GM12878 (cell line): ENCODE measurements around the gene GLTP.

Experiments
- EP300 ChIP-seq, 2 experiments: fragments of 150-350 bp in 1 of 2; IDR thresholded peaks; 2 replicates each; pipeline ENCODE4 v1.6.1; 2011 to 2012; ENCODE audit warnings: low read depth in 2 of 2, low read length in 2 of 2, borderline replicate concordance in 1 of 2, improper control_type of control experiment in 1 of 2, inconsistent platforms in 1 of 2; ENCODE audit not compliant: control insufficient read depth in 1 of 2
- FOXM1 ChIP-seq: IDR thresholded peaks from 2 replicates; pipeline ENCODE4 v1.6.1; 2012; ENCODE audit warnings: low read depth, mild to moderate bottlenecking, inconsistent platforms, low read length, moderate library complexity
- MEF2A ChIP-seq: IDR thresholded peaks from 2 replicates; pipeline ENCODE4 v1.6.1; 2011; ENCODE audit warnings: low read depth, mild to moderate bottlenecking, low read length, moderate library complexity; ENCODE audit not compliant: insufficient read depth
- POLR2A ChIP-seq: IDR thresholded peaks from 2 replicates; pipeline ENCODE4 v1.6.1; 2011; ENCODE audit warnings: low read depth, mild to moderate bottlenecking, low read length
- SMAD5 ChIP-seq: IDR thresholded peaks from 2 replicates; pipeline ENCODE4 v1.6.1; 2016; ENCODE audit warnings: antibody characterized with exemption, low read depth
- TAF1 ChIP-seq: IDR thresholded peaks from 2 replicates; pipeline ENCODE4 v1.6.1; 2011; ENCODE audit warnings: mild to moderate bottlenecking, low read depth, low read length, borderline replicate concordance
- TF ChIP-seq, protein P1 (sequence below), 3 experiments: IDR thresholded peaks in 2 of 3; conservative IDR thresholded peaks in 1 of 3; 2 replicates each; pipeline ENCODE4 v1.5.1; 2011; ENCODE audit warnings: low read depth in 3 of 3, low read length in 3 of 3, mild to moderate bottlenecking in 3 of 3, control low read depth in 2 of 3, moderate library complexity in 2 of 3, inconsistent platforms in 1 of 3, mixed read lengths in 1 of 3; ENCODE audit not compliant: control insufficient read depth in 2 of 3, insufficient read depth in 1 of 3; ENCODE audit errors: extremely low read depth in 1 of 3
- TF ChIP-seq, protein P2 (sequence below): fragments of 450-650 bp; IDR thresholded peaks from 2 replicates; pipeline ENCODE4 v1.6.1; 2018; ENCODE audit warnings: mild to moderate bottlenecking, low read depth, moderate library complexity; ENCODE audit not compliant: partially characterized antibody

DNA sequence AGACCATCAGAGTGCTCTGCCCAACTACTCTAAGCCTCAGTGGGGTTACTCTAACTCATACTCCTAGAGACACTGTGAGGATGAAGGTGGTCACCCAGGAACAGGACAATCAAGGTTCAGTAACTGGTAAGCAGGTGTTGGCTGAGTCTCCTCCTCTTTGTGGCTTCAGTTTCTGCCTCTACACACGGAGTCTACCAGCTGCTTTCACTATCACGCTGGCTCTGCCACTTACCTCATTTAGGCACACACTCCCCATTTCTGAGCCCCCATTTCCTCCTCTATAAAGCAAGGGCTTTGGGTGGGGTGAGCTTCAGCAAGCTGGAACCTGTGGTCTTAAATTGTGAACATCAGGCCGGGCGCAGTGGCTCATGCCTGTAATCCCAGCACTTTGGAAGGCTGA lies 12.4 kb upstream of the GLTP start:
- TF ChIP-seq, protein P1, sequence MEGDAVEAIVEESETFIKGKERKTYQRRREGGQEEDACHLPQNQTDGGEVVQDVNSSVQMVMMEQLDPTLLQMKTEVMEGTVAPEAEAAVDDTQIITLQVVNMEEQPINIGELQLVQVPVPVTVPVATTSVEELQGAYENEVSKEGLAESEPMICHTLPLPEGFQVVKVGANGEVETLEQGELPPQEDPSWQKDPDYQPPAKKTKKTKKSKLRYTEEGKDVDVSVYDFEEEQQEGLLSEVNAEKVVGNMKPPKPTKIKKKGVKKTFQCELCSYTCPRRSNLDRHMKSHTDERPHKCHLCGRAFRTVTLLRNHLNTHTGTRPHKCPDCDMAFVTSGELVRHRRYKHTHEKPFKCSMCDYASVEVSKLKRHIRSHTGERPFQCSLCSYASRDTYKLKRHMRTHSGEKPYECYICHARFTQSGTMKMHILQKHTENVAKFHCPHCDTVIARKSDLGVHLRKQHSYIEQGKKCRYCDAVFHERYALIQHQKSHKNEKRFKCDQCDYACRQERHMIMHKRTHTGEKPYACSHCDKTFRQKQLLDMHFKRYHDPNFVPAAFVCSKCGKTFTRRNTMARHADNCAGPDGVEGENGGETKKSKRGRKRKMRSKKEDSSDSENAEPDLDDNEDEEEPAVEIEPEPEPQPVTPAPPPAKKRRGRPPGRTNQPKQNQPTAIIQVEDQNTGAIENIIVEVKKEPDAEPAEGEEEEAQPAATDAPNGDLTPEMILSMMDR (IDR thresholded peaks at IDR 0.05 in 2 of 3, conservative IDR thresholded peaks at IDR 0.05 in 1 of 3; ENCODE audit: control insufficient read depth in 2 of 3, extremely low read depth in 1 of 3, insufficient read depth in 1 of 3, low read depth in 3 of 3, low read length in 3 of 3) = no peak
- TF ChIP-seq FOXM1 (no peak), TAF1 (no peak), POLR2A (no peak), MEF2A (no peak), SMAD5 (no peak), EP300 (IDR thresholded peaks at IDR 0.05; ENCODE audit: borderline replicate concordance in 1 of 2, control insufficient read depth in 1 of 2, low read depth in 2 of 2, low read length in 2 of 2) (peak; percentile 21 to 45; a peak in 1 of 4 replicates)
- TF ChIP-seq, protein P2, sequence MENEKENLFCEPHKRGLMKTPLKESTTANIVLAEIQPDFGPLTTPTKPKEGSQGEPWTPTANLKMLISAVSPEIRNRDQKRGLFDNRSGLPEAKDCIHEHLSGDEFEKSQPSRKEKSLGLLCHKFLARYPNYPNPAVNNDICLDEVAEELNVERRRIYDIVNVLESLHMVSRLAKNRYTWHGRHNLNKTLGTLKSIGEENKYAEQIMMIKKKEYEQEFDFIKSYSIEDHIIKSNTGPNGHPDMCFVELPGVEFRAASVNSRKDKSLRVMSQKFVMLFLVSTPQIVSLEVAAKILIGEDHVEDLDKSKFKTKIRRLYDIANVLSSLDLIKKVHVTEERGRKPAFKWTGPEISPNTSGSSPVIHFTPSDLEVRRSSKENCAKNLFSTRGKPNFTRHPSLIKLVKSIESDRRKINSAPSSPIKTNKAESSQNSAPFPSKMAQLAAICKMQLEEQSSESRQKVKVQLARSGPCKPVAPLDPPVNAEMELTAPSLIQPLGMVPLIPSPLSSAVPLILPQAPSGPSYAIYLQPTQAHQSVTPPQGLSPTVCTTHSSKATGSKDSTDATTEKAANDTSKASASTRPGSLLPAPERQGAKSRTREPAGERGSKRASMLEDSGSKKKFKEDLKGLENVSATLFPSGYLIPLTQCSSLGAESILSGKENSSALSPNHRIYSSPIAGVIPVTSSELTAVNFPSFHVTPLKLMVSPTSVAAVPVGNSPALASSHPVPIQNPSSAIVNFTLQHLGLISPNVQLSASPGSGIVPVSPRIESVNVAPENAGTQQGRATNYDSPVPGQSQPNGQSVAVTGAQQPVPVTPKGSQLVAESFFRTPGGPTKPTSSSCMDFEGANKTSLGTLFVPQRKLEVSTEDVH = no peak
